HCT116 (cell line): ENCODE results near the gene TTL.

Source experiments
- CEBPB ChIP-seq: IDR thresholded peaks from 2 replicates; pipeline ENCODE4 v1.6.1; 2012; ENCODE audit warnings: low read depth
- CTCF ChIP-seq, 3 experiments: fragments of 200-600 bp in 1 of 3; sonication (generic) in 1 of 3; IDR thresholded peaks in 2 of 3; conservative IDR thresholded peaks in 1 of 3; 2 replicates each; pipeline ENCODE4 v1.5.1; 2012 to 2017; ENCODE audit warnings: low read depth in 2 of 3, low read length in 2 of 3, antibody characterized with exemption in 1 of 3, borderline replicate concordance in 1 of 3, control low read depth in 1 of 3, mild to moderate bottlenecking in 1 of 3, mixed read lengths in 1 of 3, mixed run types in 1 of 3, moderate library complexity in 1 of 3; ENCODE audit not compliant: insufficient read depth in 1 of 3
- EGR1 ChIP-seq: IDR thresholded peaks from 2 replicates; pipeline ENCODE4 v1.6.1; 2012; ENCODE audit warnings: low read depth
- ELF1 ChIP-seq: IDR thresholded peaks from 2 replicates; pipeline ENCODE4 v1.6.1; 2012; ENCODE audit warnings: low read depth, borderline replicate concordance
- EZH2 ChIP-seq: fragments of 200-600 bp; sonication (generic); IDR thresholded peaks from 2 replicates; pipeline ENCODE4 v1.6.1; 2017; ENCODE audit warnings: antibody characterized with exemption, mixed run types
- FOSL1 ChIP-seq: IDR thresholded peaks from 2 replicates; pipeline ENCODE4 v1.6.1; 2012; ENCODE audit warnings: low read depth
- MAX ChIP-seq: IDR thresholded peaks from 2 replicates; pipeline ENCODE4 v1.6.1; 2012
- POLR2A ChIP-seq: IDR thresholded peaks from 2 replicates; pipeline ENCODE4 v1.7.0; 2011; ENCODE audit warnings: borderline replicate concordance; ENCODE audit not compliant: insufficient read depth, insufficient read length; ENCODE audit errors: extremely low read depth
- POLR2AphosphoS5 ChIP-seq: IDR thresholded peaks from 2 replicates; pipeline ENCODE4 v1.6.1; 2011; ENCODE audit warnings: mild to moderate bottlenecking, low read depth, low read length, moderate library complexity
- RAD21 ChIP-seq: IDR thresholded peaks from 2 replicates; pipeline ENCODE4 v1.6.1; 2012; ENCODE audit warnings: low read depth, mild to moderate bottlenecking
- REST ChIP-seq: IDR thresholded peaks from 2 replicates; pipeline ENCODE4 v1.6.1; 2012; ENCODE audit warnings: low read depth
- SRF ChIP-seq: IDR thresholded peaks from 2 replicates; pipeline ENCODE4 v1.6.1; 2012; ENCODE audit warnings: low read depth
- ZNF274 ChIP-seq: fragments of 200-500 bp; sonication (Bioruptor generic); IDR thresholded peaks from 2 replicates; pipeline ENCODE4 v1.6.1; 2014; ENCODE audit warnings: mild to moderate bottlenecking, low read depth, low read length, inconsistent platforms

GRCh38 chr2:112547333-112547732, 65.4 kb downstream of the TTL start:
- TF ChIP-seq CTCF (IDR thresholded peaks at IDR 0.05 in 2 of 3, conservative IDR thresholded peaks at IDR 0.05 in 1 of 3; ENCODE audit: borderline replicate concordance in 1 of 3, insufficient read depth in 1 of 3, low read depth in 2 of 3, low read length in 2 of 3) (no peak), POLR2AphosphoS5 (no peak), FOSL1 (no peak), POLR2A (no peak), EZH2 (no peak), EGR1 (no peak), SRF (no peak), CEBPB (no peak), MAX (no peak), ELF1 (no peak), RAD21 (no peak), REST (no peak), ZNF274 (no peak)
